Measurements from ENCODE around the gene ATE1.

Gene ATE1

GRCh38 chr10:121862649-121863048 is 65.2 kb downstream of the ATE1 start:
- Histone ChIP-seq H3K27me3 (ENCODE audit: control insufficient read depth, insufficient read depth, low read length) (no peaks in the 10 kb centered on the region), H3K4me1 (ENCODE audit: control insufficient read depth, low read depth, low read length) (no peaks in the 10 kb centered on the region), H3K36me3 (ENCODE audit: control insufficient read depth, low read depth, low read length) (no peaks in the 10 kb centered on the region), H3K9ac (ENCODE audit: low read length) (no peak overlapping the region), H3K27ac (ENCODE audit: low read length) (no peak overlapping the region), H3K9me3 (ENCODE audit: control insufficient read depth, low read depth, low read length) (no peaks in the 10 kb centered on the region), H3K4me3 (ENCODE audit: low read length) (no peak overlapping the region)

- H3K9ac ChIP-seq (ENCODE audit: low read length), result no peak overlapping the region
- no peaks in the 10 kb centered on the region for H3K36me3 ChIP-seq (ENCODE audit: control insufficient read depth, low read depth, low read length)
- H3K27ac ChIP-seq (ENCODE audit: low read length), result no peak overlapping the region
- no peaks in the 10 kb centered on the region for H3K9me3 ChIP-seq (ENCODE audit: control insufficient read depth, low read depth, low read length)
- no peak overlapping the region for H3K4me3 ChIP-seq (ENCODE audit: low read length)
- H3K27me3 ChIP-seq (ENCODE audit: control insufficient read depth, insufficient read depth, low read length), result no peaks in the 10 kb centered on the region
- no peaks in the 10 kb centered on the region for H3K4me1 ChIP-seq (ENCODE audit: control insufficient read depth, low read depth, low read length)
These were observed 65.8 kb downstream of the ATE1 start for GRCh38 chr10:121862042-121862441.

GRCh38 chr10:121860810-121861209 is 67.0 kb downstream of the ATE1 start:
- H3K4me3 ChIP-seq (ENCODE audit: low read length), result no peak overlapping the region
- no peaks in the 10 kb centered on the region for H3K4me1 ChIP-seq (ENCODE audit: control insufficient read depth, low read depth, low read length)
- no peak overlapping the region for H3K9ac ChIP-seq (ENCODE audit: low read length)
- no peaks in the 10 kb centered on the region for H3K9me3 ChIP-seq (ENCODE audit: control insufficient read depth, low read depth, low read length)
- no peaks in the 10 kb centered on the region for H3K36me3 ChIP-seq (ENCODE audit: control insufficient read depth, low read depth, low read length)
- no peaks in the 10 kb centered on the region for H3K27me3 ChIP-seq (ENCODE audit: control insufficient read depth, insufficient read depth, low read length)
- no peak overlapping the region for H3K27ac ChIP-seq (ENCODE audit: low read length)

GRCh38 chr10:121854809-121855445 is 72.9 kb downstream of the ATE1 start:
- Histone ChIP-seq H3K36me3 (ENCODE audit: control insufficient read depth, low read depth, low read length) (no peaks in the 10 kb centered on the region), H3K9me3 (ENCODE audit: control insufficient read depth, low read depth, low read length) (peaks cover 5% of the 10 kb centered on the region), H3K27ac (ENCODE audit: low read length) (no peak overlapping the region), H3K9ac (ENCODE audit: low read length) (no peak overlapping the region), H3K4me3 (ENCODE audit: low read length) (no peak overlapping the region), H3K4me1 (ENCODE audit: control insufficient read depth, low read depth, low read length) (no peaks in the 10 kb centered on the region), H3K27me3 (ENCODE audit: control insufficient read depth, insufficient read depth, low read length) (no peaks in the 10 kb centered on the region)

GRCh38 chr10:121853950-121854349 is 73.9 kb downstream of the ATE1 start:
- Histone ChIP-seq H3K27ac (ENCODE audit: low read length) (no peak overlapping the region), H3K36me3 (ENCODE audit: control insufficient read depth, low read depth, low read length) (peaks cover 3% of the 10 kb centered on the region), H3K9ac (ENCODE audit: low read length) (no peak overlapping the region), H3K9me3 (ENCODE audit: control insufficient read depth, low read depth, low read length) (peaks cover 5% of the 10 kb centered on the region), H3K4me1 (ENCODE audit: control insufficient read depth, low read depth, low read length) (no peaks in the 10 kb centered on the region), H3K27me3 (ENCODE audit: control insufficient read depth, insufficient read depth, low read length) (no peaks in the 10 kb centered on the region), H3K4me3 (ENCODE audit: low read length) (no peak overlapping the region)

GRCh38 chr10:121851786-121852185 is 76.0 kb downstream of the ATE1 start:
- no peaks in the 10 kb centered on the region for H3K4me1 ChIP-seq (ENCODE audit: control insufficient read depth, low read depth, low read length)
- H3K9me3 ChIP-seq (ENCODE audit: control insufficient read depth, low read depth, low read length), result peaks cover 5% of the 10 kb centered on the region
- no peak overlapping the region for H3K4me3 ChIP-seq (ENCODE audit: low read length)
- no peaks in the 10 kb centered on the region for H3K27me3 ChIP-seq (ENCODE audit: control insufficient read depth, insufficient read depth, low read length)
- no peak overlapping the region for H3K9ac ChIP-seq (ENCODE audit: low read length)
- H3K36me3 ChIP-seq (ENCODE audit: control insufficient read depth, low read depth, low read length), result peaks cover 3% of the 10 kb centered on the region
- H3K27ac ChIP-seq (ENCODE audit: low read length), result no peak overlapping the region

GRCh38 chr10:121848082-121848481 is 79.7 kb downstream of the ATE1 start:
- no peak overlapping the region for H3K27ac ChIP-seq (ENCODE audit: low read length)
- no peaks in the 10 kb centered on the region for H3K27me3 ChIP-seq (ENCODE audit: control insufficient read depth, insufficient read depth, low read length)
- no peaks in the 10 kb centered on the region for H3K9me3 ChIP-seq (ENCODE audit: control insufficient read depth, low read depth, low read length)
- H3K9ac ChIP-seq (ENCODE audit: low read length), result no peak overlapping the region
- no peak overlapping the region for H3K4me3 ChIP-seq (ENCODE audit: low read length)
- H3K4me1 ChIP-seq (ENCODE audit: control insufficient read depth, low read depth, low read length), result no peaks in the 10 kb centered on the region
- H3K36me3 ChIP-seq (ENCODE audit: control insufficient read depth, low read depth, low read length), result peaks cover 3% of the 10 kb centered on the region

- Histone ChIP-seq H3K4me1 (ENCODE audit: control insufficient read depth, low read depth, low read length) (no peaks in the 10 kb centered on the region), H3K36me3 (ENCODE audit: control insufficient read depth, low read depth, low read length) (peaks cover 3% of the 10 kb centered on the region), H3K27ac (ENCODE audit: low read length) (no peak overlapping the region), H3K4me3 (ENCODE audit: low read length) (no peak overlapping the region), H3K9ac (ENCODE audit: low read length) (no peak overlapping the region), H3K9me3 (ENCODE audit: control insufficient read depth, low read depth, low read length) (no peaks in the 10 kb centered on the region), H3K27me3 (ENCODE audit: control insufficient read depth, insufficient read depth, low read length) (no peaks in the 10 kb centered on the region)
These were observed 81.3 kb downstream of the ATE1 start for GRCh38 chr10:121846555-121846954.

GRCh38 chr10:121845044-121845784 is 82.6 kb downstream of the ATE1 start:
- Histone ChIP-seq H3K27ac (ENCODE audit: low read length) (no peak overlapping the region), H3K4me1 (ENCODE audit: control insufficient read depth, low read depth, low read length) (no peaks in the 10 kb centered on the region), H3K9ac (ENCODE audit: low read length) (no peak overlapping the region), H3K27me3 (ENCODE audit: control insufficient read depth, insufficient read depth, low read length) (no peaks in the 10 kb centered on the region), H3K4me3 (ENCODE audit: low read length) (no peak overlapping the region), H3K9me3 (ENCODE audit: control insufficient read depth, low read depth, low read length) (no peaks in the 10 kb centered on the region), H3K36me3 (ENCODE audit: control insufficient read depth, low read depth, low read length) (peaks cover 3% of the 10 kb centered on the region)

GRCh38 chr10:121844537-121844936 is 83.3 kb downstream of the ATE1 start:
- Histone ChIP-seq H3K4me3 (ENCODE audit: low read length) (no peak overlapping the region), H3K9ac (ENCODE audit: low read length) (no peak overlapping the region), H3K27me3 (ENCODE audit: control insufficient read depth, insufficient read depth, low read length) (no peaks in the 10 kb centered on the region), H3K36me3 (ENCODE audit: control insufficient read depth, low read depth, low read length) (no peaks in the 10 kb centered on the region), H3K4me1 (ENCODE audit: control insufficient read depth, low read depth, low read length) (no peaks in the 10 kb centered on the region), H3K9me3 (ENCODE audit: control insufficient read depth, low read depth, low read length) (no peaks in the 10 kb centered on the region), H3K27ac (ENCODE audit: low read length) (no peak overlapping the region)

GRCh38 chr10:121843379-121843778 is 84.5 kb downstream of the ATE1 start:
- no peak overlapping the region for H3K4me3 ChIP-seq (ENCODE audit: low read length)
- no peaks in the 10 kb centered on the region for H3K4me1 ChIP-seq (ENCODE audit: control insufficient read depth, low read depth, low read length)
- H3K9me3 ChIP-seq (ENCODE audit: control insufficient read depth, low read depth, low read length), result no peaks in the 10 kb centered on the region
- no peaks in the 10 kb centered on the region for H3K27me3 ChIP-seq (ENCODE audit: control insufficient read depth, insufficient read depth, low read length)
- no peak overlapping the region for H3K27ac ChIP-seq (ENCODE audit: low read length)
- no peaks in the 10 kb centered on the region for H3K36me3 ChIP-seq (ENCODE audit: control insufficient read depth, low read depth, low read length)
- no peak overlapping the region for H3K9ac ChIP-seq (ENCODE audit: low read length)

- Histone ChIP-seq H3K4me1 (ENCODE audit: control insufficient read depth, low read depth, low read length) (no peaks in the 10 kb centered on the region), H3K27ac (ENCODE audit: low read length) (no peak overlapping the region), H3K9me3 (ENCODE audit: control insufficient read depth, low read depth, low read length) (no peaks in the 10 kb centered on the region), H3K4me3 (ENCODE audit: low read length) (no peak overlapping the region), H3K27me3 (ENCODE audit: control insufficient read depth, insufficient read depth, low read length) (no peaks in the 10 kb centered on the region), H3K9ac (ENCODE audit: low read length) (no peak overlapping the region), H3K36me3 (ENCODE audit: control insufficient read depth, low read depth, low read length) (no peaks in the 10 kb centered on the region)
These were observed 86.0 kb downstream of the ATE1 start for GRCh38 chr10:121841862-121842261.

Data from iPS-18a (cell line).